HG02981 (cell line): ENCODE results near the gene HOXA4.

ENCODE experiments used
- ATAC-seq: cut with Tn5 transposase; IDR thresholded peaks from one replicate; pipeline ENCODE4 v1.9.1; 2021; ENCODE audit warnings: mild to moderate bottlenecking, moderate library complexity; ENCODE audit not compliant: unreplicated experiment

HOXA4 gene

DNA sequence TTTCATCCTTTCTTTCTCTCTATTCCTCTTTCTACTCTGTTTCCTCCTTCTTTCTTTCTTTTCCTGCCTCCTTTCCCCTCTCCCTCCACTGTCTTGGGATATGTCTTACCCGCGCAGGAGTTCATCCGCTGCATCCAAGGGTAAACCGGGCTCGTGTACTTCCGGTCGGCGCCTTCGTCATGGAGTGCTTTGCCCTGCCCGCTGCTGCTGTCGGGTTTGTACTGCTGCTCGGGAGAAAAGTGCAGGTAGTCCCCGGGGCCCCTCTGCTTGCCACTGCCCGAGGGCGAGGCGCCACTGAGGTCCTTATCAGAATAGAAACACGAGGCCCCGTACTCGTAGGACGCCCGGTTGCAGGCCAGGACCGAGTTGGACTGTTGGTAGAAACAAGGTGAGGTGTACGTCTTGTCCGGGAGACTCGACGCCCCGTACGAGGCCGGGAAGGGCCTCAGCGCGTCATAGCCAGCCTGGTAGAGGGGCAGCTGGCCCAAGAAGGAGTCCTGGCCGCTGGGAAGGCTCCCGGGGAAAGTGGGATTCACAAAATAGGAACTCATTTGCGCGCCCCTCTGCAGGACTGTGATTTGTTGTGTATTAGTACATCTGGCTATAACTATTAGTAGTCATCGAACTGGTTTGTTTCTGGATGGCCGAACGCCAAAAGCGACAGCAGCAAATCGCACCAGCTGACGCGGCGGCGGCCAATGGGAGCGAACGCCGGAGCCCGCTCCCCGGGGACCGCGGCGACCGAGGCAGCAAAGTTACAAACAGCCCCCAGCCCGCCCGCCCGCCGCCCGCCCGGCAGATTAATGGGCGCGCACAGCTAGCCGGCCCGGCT lies 16.9 kb upstream of the HOXA4 start, which contains the start of gene HOXA6:
Gene HOXA6, minus strand, starts transcription at position 576 of the 832 bp plus-strand sequence. Its CDS starts 25 bp downstream, at position 551.
- no peak for ATAC-seq

DNA sequence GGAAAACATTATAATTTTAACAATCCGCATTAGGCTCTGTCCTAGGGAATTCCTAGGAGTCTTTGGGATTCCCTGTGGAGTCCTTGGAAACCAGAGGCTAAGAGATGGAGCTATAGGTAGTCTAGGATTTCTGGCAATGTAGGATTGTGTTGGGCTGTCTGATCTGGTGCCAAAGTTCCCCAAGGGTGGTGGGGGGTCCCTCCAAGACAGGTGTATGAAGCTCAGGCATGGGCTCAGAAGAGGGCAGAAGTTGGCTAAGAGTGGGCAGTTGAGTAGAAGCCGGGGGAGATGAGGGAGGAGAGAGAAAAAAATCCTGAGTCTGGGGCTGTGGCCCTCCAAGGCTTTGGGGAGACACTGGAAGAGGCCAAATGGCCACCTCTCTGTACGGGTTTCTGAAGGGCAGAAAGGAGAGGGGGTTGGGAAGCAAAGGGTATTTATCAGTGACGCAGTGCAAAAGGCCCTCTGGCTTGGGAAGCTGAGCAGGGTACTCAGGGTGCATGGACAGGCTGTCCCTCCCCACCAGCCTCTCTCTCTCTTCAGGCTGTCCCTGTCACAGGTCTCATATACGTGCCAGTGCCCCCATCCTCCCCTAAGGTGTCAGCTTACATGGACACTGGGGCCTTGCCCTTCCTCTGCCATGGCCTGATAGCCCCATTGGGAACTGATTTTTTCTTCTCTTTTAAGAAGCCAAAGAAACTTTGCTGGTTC lies 16.1 kb upstream of the HOXA4 start:
- ATAC-seq: no peak

DNA sequence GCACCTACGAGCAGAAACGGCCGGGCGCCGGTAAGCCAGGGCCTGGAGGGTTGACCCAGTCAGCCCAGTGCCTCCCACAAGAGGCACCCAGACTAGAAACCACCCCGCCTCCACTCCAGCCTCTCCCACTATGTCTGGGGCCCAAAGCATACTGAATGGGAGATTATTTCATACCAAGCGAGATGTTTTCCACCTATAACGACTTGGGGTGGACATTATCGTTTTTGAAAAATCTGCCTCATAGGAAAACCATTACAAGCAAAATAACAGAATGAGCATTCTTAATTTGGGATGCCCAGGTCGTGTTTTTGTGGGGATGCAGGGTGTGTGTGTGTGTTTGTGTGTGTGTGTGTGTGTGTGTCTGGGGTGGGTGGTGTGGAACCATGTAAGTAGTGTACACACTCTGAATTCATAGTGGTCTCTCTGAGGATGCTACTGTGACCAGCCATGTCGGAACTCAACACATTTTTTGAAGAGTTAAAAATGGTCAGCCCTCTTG lies 15.4 kb upstream of the HOXA4 start:
- ATAC-seq: no peak

DNA sequence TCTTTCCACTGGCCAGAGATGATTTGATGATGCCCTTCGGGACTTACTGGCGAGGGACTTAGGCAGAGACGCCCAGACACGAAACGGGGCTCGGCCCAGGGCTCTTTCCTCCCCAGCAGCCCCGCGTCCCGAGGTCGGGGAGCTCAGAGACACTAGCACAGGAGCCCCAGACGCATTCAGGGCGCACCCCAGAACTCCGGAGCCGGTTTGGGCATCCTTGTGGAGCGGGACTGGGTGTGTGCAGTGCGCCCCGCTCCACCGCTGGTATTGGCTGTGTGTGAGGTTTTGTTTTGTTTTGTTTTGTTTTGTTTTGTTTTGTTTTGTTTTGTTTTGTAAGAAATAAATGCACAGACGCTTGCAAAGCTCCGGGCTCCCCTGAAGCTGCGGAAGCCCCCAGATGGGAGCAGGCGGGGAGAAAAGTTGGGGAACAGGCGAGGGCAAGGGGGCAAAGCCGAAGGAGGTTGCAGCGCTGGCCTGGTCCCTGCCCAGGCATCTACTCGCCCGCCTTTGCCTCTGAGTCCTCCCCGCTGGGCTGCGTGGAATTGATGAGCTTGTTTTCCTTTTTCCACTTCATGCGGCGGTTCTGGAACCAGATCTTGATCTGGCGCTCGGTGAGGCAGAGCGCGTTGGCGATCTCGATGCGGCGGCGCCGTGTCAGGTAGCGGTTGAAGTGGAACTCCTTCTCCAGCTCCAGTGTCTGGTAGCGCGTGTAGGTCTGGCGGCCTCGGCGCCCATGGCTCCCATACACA lies 14.8 kb upstream of the HOXA4 start:
- no peak for ATAC-seq

DNA sequence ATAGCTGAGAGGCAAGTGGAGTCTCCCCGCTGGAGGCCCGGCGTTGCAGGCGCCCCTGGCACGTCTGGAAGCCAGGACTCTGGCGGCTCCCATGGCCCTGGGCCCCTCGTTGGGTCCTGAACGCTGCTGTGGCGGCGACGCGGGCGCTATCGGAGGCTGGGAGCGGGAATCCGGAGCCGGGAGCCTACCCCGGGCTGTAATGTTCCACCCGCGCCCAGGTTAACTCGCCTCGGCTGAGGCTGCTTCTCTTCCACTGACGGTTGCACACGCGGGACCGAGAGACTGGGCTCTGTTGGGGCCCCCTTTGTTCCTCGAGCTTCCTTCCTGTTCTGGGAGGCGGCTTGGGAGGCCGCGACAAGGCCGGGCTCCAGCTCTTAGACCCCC lies 14.2 kb upstream of the HOXA4 start:
- ATAC-seq: no peak

DNA sequence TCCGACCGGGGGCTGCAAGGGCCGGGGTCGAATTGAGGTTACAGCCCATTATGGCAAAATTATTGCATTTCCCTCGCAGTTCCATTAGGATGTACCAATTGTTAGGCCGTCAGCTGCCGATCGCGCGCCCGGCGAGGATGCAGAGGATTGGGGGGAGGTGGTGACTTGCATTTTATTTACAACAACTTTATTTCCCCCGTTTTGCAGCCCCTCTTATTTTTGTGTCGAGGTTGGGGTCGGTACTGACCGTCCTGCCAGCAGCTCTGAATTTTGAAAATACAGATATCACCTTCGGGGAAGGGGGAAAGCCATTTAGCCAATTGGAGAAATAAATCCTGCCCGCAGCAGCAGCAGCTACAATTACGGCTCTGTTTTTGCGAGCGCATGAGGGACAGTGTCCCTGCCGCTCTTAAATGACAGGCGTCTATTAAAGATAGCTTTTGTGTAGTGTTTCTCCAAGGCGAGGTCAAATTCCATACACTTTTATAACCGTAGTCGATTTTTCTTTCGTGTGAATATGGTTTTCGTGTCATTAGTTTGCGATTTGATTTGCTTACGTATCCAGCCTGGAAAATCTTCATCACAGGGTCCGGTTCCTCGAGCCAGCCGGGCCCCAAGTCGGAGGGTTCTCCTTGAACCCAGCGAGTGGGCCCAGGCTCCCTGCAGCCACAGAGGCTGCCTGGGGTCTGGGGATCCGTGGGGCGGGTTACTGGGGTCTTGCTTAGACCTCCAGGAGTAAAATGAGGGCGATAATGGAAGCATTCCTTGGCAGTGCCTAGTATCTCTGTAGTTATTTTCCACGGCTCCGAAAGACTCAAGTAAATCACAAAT lies 13.6 kb upstream of the HOXA4 start:
- no peak for ATAC-seq

DNA sequence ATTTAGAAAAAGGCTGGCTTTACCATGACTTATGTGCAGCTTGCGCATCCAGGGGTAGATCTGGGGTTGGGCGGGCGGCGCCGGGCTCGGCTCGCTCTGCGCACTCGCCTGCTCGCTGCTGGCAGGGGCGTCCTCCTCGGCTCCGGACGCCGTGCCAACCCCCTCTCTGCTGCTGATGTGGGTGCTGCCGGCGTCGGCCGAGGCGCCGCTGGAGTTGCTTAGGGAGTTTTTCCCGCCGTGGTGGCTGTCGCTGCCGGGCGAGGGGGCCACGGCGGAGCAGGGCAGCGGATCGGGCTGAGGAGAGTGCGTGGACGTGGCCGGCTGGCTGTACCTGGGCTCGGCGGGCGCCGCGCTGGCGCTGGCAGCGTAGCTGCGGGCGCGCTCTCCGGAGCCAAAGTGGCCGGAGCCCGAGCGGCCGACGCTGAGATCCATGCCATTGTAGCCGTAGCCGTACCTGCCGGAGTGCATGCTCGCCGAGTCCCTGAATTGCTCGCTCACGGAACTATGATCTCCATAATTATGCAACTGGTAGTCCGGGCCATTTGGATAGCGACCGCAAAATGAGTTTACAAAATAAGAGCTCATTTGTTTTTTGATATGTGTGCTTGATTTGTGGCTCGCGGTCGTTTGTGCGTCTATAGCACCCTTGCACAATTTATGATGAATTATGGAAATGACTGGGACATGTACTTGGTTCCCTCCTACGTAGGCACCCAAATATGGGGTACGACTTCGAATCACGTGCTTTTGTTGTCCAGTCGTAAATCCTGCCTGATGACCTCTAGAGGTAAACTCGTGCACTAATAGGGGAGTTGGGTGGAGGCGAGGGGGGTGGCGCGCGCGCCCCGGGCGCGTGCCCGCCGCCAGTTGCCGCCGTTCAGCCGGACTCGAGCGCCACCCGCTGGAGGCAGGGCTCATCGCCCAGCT lies 12.7 kb upstream of the HOXA4 start, which contains the start of gene HOXA5:
Gene HOXA5, minus strand, starts transcription at position 659 of the 927 bp plus-strand sequence. Its CDS starts 74 bp downstream, at position 585.
- ATAC-seq: no peak

DNA sequence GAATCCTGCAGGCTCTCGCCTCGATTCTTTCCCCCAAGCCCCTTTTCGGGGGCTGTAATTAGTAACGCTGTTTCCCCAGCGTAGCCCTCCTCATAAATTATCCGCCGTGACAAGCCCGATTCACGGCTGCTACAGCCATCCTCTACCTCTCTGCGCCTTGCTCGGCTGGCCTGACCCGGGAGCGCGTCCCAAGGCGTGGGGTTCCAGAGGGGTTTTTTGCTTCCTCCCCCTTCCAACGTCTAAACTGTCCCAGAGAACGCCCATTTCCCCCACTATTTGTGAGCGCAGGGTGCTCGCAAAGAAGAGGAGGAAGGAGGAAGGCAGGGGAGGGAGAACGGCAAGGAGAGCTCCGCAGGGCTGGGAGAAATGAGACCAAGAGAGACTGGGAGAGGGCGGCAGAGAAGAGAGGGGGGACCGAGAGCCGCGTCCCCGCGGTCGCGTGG lies 12.0 kb upstream of the HOXA4 start:
- ATAC-seq: no peak

DNA sequence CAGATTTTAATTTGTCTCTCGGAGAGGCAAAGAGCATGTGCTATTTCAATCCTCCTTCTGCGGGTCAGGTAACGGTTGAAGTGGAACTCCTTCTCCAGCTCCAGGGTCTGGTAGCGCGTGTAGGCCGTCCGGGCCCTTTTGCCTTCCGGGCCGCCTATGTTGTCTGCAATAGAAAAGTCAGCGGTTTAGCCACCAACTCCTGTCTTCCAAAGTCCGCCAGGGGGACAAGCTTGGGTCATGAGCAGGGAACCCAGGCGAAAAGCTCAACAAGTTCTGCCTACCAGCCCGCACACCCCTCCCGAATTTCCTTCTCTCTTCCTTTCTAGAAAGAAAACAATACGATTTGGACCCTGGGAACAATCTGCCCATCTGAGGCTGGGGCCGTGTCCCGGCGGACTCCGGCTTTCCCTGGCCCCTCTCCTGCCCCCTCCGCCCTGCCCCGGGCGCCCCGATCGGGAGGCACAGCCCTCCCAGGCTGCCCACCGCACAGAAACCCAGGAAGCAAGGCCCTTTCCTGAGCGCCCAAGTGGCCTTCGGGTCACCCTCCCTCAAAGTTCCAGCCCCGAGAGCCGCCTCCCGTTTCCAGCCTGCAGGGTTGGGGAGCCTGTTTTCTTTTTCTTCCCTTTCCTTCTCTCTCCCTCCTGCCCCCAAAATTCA lies 11.5 kb upstream of the HOXA4 start:
- ATAC-seq: no peak

DNA sequence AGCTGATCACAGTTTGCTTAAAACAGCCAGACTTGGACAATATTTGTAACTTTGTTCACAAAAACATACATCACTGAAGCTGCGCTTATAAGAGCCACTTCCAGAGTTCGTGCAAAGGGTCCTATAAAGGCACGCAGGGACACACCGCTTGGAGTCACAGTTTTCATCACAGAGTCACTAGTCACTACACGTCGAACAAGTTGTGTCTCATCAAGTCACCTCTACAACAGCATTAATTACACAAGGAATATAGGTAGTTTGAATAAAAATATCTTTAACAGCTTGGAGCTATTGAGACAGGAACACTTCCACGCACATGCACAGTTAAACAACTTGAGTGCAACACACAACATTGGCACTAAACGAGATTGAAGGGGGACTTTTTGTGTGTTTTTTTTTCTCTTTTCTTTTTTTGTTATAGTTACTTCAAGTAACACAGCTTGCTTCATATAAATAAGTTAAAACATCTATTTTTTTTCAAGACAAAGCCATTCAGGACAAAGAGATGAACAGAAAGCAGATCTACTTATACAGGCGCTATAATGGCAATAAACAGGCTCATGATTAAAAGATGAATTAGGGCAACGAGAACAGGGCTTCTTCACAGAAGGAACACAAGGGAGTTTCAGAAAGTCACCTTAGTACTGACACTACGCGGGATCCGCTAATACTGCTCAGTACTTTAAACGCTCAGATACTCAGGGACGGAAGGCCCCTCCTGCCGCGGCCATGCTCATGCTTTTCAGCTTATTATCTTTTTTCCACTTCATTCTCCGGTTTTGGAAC lies 10.8 kb upstream of the HOXA4 start:
- no peak for ATAC-seq

DNA sequence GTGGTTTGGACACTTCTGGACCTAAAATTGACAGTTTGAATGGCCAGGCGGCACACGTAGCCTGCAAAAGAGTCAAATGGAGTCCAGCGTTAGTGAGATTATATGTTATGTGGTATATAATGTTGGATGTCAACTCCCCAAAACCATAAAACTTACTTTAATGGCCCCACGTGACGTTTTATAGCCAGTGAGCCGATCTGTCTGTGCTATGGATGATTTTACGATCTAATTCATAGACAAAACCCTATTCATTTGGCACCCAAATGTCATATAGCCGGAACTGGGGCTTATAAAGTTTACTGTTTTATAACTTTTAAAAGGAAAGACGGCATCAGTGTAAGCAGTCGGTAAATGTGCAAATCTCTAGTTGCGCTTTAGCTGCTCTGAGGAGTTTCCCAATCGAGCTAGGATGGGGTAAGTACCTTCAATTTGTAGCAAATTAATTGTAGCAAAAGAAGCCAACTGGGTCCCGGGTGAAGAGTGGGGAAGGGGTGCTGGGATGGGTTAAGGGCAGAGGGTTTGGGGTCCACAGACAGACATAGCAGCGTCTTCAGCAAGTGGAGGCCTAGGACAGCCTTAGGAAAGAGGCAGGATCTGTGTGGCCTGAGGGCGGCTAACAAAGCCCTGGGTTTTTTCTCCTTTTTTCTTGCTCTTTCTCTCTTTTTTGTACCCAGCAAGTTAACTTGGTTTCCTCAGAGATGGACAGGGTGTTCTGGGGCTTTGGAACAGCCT lies 9.7 kb upstream of the HOXA4 start:
- ATAC-seq: no peak

DNA sequence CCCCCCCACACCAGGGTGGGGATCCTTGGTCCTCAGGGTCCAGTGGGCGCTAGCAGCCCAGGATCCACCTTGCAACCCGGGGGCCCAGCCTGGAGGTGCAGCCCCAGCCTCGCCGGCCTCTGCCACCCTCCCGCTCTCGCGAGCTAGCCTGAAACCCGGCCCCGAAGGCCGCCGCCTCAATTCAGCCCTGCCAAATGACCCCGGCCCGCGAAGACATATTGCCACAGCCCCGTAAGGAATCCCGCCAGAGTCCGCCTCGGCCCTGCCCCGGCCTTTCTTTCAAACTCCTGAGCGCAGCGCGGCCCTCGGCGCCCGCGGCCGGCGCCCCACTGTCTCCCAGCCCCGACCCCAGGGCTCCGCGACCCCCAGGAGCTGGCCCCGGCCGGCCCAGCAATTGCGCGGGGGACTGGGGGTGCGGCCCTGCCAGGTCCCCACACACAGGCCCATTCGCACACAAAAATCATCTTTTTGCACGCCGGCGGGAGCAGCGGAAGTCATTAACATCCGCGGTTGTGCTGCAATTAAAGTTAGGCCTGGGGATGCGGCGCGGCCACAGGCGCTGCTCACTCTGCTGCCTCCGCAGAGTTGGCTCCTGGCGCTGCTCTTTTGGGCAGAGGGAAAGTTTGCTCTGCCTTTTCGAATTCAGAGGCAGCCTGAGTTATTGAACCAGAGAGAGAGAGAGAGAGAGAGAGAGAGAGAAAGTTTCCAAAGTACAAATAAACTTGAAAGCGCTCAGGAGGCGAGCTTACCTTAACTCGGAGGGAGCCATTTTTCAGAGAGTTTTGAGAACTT lies 9.0 kb upstream of the HOXA4 start:
- ATAC-seq: no peak

DNA sequence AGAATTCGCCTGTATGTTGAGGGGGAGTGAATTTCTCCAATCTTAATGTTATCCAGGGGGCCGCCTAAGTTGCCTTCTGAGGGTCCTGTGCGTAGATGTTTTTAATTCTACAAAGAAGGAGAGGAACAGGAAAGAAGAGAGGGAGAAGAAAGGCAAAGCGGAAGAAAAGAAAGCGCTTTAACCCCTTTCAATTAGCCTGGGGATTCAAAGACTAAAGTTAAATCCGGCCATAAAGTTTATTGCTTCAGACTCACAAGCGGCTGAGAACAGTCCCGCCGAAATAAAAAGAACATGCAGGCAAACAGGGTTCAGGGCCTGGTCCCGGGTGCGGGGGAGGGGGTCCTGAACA lies 8.4 kb upstream of the HOXA4 start:
- ATAC-seq: no peak

DNA sequence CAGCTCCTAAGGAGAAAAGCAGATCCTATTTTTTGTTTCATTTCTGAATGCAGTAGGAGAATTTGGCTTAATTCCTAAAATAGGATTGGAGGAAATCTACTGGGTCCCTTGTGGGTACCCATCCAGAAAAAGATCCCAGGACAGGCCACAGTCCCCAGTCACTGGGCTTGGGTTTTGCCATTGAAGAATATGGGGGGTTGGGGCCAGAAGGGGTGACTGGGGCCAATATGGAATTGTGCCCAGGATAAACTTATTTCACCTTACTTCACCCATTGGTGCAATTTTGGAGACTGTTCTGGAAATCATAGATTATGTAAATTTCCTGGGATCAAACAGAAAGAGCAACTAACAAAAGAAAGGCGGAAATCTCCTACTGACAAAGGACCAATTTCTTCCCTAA lies 7.9 kb upstream of the HOXA4 start:
- no peak for ATAC-seq

DNA sequence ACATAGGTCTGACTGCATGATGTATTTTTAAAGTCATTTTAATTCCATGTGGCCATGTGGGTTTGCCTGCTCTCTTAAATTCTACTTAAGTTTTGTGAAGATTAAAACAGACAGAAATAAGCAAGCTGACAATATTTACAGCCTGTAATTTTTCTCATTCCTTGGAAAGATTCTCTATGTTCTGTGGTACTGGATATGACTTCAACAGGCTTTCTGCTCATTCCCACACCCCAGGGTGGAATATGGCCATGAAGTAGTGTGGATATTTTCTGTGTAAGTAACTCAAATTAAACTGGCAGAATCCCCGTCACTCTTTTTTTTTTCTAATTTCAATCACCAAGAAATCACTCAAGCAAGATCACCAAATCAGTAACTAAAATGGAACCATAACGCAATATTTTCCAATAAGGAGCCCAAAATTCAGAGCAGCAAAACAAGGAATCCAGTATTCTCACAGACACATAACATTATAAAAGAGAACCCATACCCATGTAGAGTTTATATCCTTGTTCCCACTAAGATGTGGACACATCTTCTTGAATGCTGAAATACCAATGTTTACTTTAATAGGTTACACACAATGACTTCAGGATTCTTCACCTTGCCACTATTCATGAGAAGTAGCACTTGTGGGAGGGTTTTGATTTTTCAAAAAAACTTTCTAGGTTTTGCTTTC lies 7.2 kb upstream of the HOXA4 start:
- ATAC-seq: no peak

DNA sequence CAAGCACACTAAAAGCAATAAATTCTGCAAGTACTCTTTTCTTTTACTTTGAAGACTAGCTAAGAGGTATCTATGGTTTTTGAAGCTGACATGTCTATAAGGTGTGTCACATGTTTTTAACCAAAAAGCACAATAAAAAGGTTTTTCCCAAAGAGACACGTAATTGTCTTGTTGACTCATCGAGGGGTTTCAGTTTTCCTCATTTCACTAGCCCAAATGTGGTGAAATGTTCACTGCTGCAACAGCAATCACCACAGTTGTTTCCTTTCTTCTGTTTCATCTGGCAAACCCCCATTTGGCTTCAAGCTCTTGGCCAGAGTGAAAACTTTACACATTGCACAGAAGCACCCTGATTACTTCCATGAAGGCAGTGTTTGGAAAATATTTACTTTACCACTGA lies 3.8 kb upstream of the HOXA4 start:
- no peak for ATAC-seq
